ENCODE measurements around the gene PARVB. TPM values are rescaled to one million over a fixed set of nuclear protein-coding genes. Genes with fewer than 3 reads are reported as not detected.

The PARVB gene
- total and polyA plus RNA-seq, 2 of the 8 experiments (the other 6 are each of a cell fraction or from before 2014, with no cell fraction given): 14.5 to 18.6 TPM

DNA sequence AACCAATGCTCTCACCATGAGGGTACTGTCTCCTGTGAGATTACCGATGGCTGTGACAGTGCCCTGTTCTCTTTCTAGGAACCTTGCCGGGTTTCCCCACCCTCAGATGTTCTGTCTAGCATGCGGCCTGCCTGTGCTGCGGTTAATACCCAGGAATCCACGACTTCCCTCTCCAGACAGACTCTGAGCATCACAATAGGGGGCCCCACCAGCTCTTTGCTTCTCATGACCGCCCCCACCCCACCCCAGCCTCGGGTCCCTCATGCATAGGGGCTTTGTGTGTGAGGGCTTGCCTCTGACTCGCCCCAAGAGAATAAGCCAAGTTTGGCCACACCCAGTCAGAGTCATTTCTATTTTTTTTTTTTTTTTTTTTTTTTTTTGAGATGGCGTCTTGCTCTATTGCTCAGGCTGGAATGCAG lies 166.9 kb downstream of the PARVB start (continued):
- TF ChIP-seq, protein P1, sequence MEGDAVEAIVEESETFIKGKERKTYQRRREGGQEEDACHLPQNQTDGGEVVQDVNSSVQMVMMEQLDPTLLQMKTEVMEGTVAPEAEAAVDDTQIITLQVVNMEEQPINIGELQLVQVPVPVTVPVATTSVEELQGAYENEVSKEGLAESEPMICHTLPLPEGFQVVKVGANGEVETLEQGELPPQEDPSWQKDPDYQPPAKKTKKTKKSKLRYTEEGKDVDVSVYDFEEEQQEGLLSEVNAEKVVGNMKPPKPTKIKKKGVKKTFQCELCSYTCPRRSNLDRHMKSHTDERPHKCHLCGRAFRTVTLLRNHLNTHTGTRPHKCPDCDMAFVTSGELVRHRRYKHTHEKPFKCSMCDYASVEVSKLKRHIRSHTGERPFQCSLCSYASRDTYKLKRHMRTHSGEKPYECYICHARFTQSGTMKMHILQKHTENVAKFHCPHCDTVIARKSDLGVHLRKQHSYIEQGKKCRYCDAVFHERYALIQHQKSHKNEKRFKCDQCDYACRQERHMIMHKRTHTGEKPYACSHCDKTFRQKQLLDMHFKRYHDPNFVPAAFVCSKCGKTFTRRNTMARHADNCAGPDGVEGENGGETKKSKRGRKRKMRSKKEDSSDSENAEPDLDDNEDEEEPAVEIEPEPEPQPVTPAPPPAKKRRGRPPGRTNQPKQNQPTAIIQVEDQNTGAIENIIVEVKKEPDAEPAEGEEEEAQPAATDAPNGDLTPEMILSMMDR (IDR thresholded peaks at IDR 0.05; ENCODE audit: control extremely low read depth in 1 of 3, insufficient read depth in 1 of 3, low read depth in 1 of 3, low read length in 3 of 3): no peak
- TF ChIP-seq GTF2F1 (IDR thresholded peaks at IDR 0.05; ENCODE audit: borderline replicate concordance, low read depth, low read length) (no peak), CHD2 (IDR thresholded peaks at IDR 0.05; ENCODE audit: low read length) (no peak), ASH2L (IDR thresholded peaks at IDR 0.05; ENCODE audit: low read length) (no peak), JUN (IDR thresholded peaks at IDR 0.05; ENCODE audit: low read depth, low read length) (no peak), CBX5 (IDR thresholded peaks at IDR 0.05; ENCODE audit: low read depth, low read length) (no peak)
